Smooth muscle cell (in vitro differentiated cells): ENCODE data around the gene ZDHHC19. TPM values are rescaled to one million over a fixed set of nuclear protein-coding genes. Genes with fewer than 3 reads are reported as not detected.

ENCODE experiments used
- DNase-seq: peaks from one replicate; lab custom pipeline; 2025; ENCODE audit not compliant: unreplicated experiment; lab: John Stamatoyannopoulos, UW
- H2AFZ ChIP-seq: fragments of 200-600 bp; sonication (generic); 2 replicates; pipeline ENCODE4 v1.6.0; 2016; ENCODE audit warnings: antibody characterized with exemption, low read depth, mild to moderate bottlenecking
- H3F3A ChIP-seq: fragments of 200-600 bp; sonication (generic); 2 replicates; pipeline ENCODE4 v1.6.0; 2017; ENCODE audit warnings: antibody characterized with exemption, low read depth
- H3K27ac ChIP-seq: fragments of 200-600 bp; sonication (generic); 2 replicates; pipeline ENCODE4 v1.5.1; 2016; ENCODE audit warnings: low read depth, mild to moderate bottlenecking
- H3K27me3 ChIP-seq: fragments of 200-600 bp; sonication (generic); 2 replicates; pipeline ENCODE4 v1.6.1; 2016; ENCODE audit warnings: low read depth, mild to moderate bottlenecking
- H3K36me3 ChIP-seq: fragments of 200-600 bp; sonication (generic); 2 replicates; pipeline ENCODE4 v1.5.1; 2016; ENCODE audit warnings: low read depth
- H3K4me1 ChIP-seq: fragments of 200-600 bp; sonication (generic); 2 replicates; pipeline ENCODE4 v1.5.1; 2016; ENCODE audit warnings: low read depth
- H3K4me2 ChIP-seq: fragments of 200-600 bp; sonication (generic); 2 replicates; pipeline ENCODE4 v1.6.0; 2016; ENCODE audit warnings: mild to moderate bottlenecking
- H3K4me3 ChIP-seq: fragments of 200-600 bp; sonication (generic); 2 replicates; pipeline ENCODE4 v1.5.1; 2016; ENCODE audit warnings: mild to moderate bottlenecking
- H3K79me2 ChIP-seq: fragments of 200-600 bp; sonication (generic); 2 replicates; pipeline ENCODE4 v1.6.0; 2016; ENCODE audit warnings: low read depth, mild to moderate bottlenecking
- H3K9ac ChIP-seq: fragments of 200-600 bp; sonication (generic); 2 replicates; pipeline ENCODE4 v1.6.0; 2016; ENCODE audit warnings: low read depth
- H3K9me3 ChIP-seq: fragments of 200-600 bp; sonication (generic); replicated peaks from 2 replicates; pipeline ENCODE4 v1.5.1; 2016; ENCODE audit warnings: low read depth
- H4K20me1 ChIP-seq: fragments of 200-600 bp; sonication (generic); 2 replicates; pipeline ENCODE4 v1.6.0; 2016; ENCODE audit warnings: low read depth
- CTCF ChIP-seq: fragments of 200-600 bp; sonication (generic); IDR thresholded peaks from 2 replicates; pipeline ENCODE4 v1.5.1; 2017; ENCODE audit warnings: borderline replicate concordance, mild to moderate bottlenecking, antibody characterized with exemption; ENCODE audit not compliant: insufficient read depth, poor library complexity, severe bottlenecking
- WGBS: methylation state at CpG from one replicate; pipeline ENCODE4 v1.1.7; 2016; ENCODE audit warnings: low lambda C conversion rate; 5-methylcytosine and 5-hydroxymethylcytosine counted together
- polyA plus RNA-seq: library from polyadenylated mRNA; unstranded; fragments of >200 nt; fragmentation: Nextera tagmentation; extraction: Ambion mirVana; gene quantifications from 2 replicates; pipeline ENCODE4 v1.2.1, GENCODE V29; 2016
- total RNA-seq: library from RNA; depleted of rRNA; stranded (reverse); fragments of >200 nt; gene quantifications from 2 replicates; pipeline ENCODE4 v1.2.3, GENCODE V29; 2014

The ZDHHC19 gene
- total and polyA plus RNA-seq, 2 experiments from 2014 or later: not detected

- H2AFZ ChIP-seq: no peak overlapping the region
- no peak overlapping the region for H3K9ac ChIP-seq
- H3K4me1 ChIP-seq: no peaks in the 10 kb centered on the region
- H3K4me3 ChIP-seq: no peak overlapping the region
- no peaks in the 10 kb centered on the region for H3F3A ChIP-seq
- H4K20me1 ChIP-seq: no peaks in the 10 kb centered on the region
- no peaks in the 10 kb centered on the region for H3K9me3 ChIP-seq
- 74% methylated on average over 15 of the region's 15 CpGs for WGBS
- H3K4me2 ChIP-seq: no peak overlapping the region
- TF ChIP-seq CTCF: no peak
- H3K27ac ChIP-seq: peak overlapping the region; percentile 10
- H3K27me3 ChIP-seq: no peaks in the 10 kb centered on the region
- DNase-seq: no peak
- H3K36me3 ChIP-seq: no peaks in the 10 kb centered on the region
- no peaks in the 10 kb centered on the region for H3K79me2 ChIP-seq
Observed at GRCh38 chr3:196159952-196160804, 51.0 kb downstream of the ZDHHC19 start.

GRCh38 chr3:196159526-196159925 is 51.7 kb downstream of the ZDHHC19 start:
- H3K4me3 ChIP-seq: no peak overlapping the region
- no peak overlapping the region for H3K27ac ChIP-seq
- no peak overlapping the region for H2AFZ ChIP-seq
- H3K9ac ChIP-seq: no peak overlapping the region
- no peaks in the 10 kb centered on the region for H4K20me1 ChIP-seq
- no peak for TF ChIP-seq CTCF
- no peaks in the 10 kb centered on the region for H3K4me1 ChIP-seq
- no peaks in the 10 kb centered on the region for H3K9me3 ChIP-seq
- H3K79me2 ChIP-seq: no peaks in the 10 kb centered on the region
- WGBS: 98% methylated on average over 13 of the region's 13 CpGs
- H3K27me3 ChIP-seq: no peaks in the 10 kb centered on the region
- H3K36me3 ChIP-seq: no peaks in the 10 kb centered on the region
- no peak for DNase-seq
- no peak overlapping the region for H3K4me2 ChIP-seq
- no peaks in the 10 kb centered on the region for H3F3A ChIP-seq

- Histone ChIP-seq H2AFZ (no peak overlapping the region), H4K20me1 (no peaks in the 10 kb centered on the region), H3K36me3 (no peaks in the 10 kb centered on the region), H3K9me3 (no peaks in the 10 kb centered on the region), H3K4me1 (no peaks in the 10 kb centered on the region), H3K9ac (no peak overlapping the region), H3K79me2 (no peaks in the 10 kb centered on the region), H3K27ac (no peak overlapping the region), H3F3A (no peaks in the 10 kb centered on the region), H3K4me2 (no peak overlapping the region), H3K4me3 (no peak overlapping the region), H3K27me3 (no peaks in the 10 kb centered on the region)
- WGBS: 70% methylated on average over 6 of the region's 6 CpGs
- DNase-seq: no peak
- no peak for TF ChIP-seq CTCF
Observed at GRCh38 chr3:196156160-196156559, 55.0 kb downstream of the ZDHHC19 start.

GRCh38 chr3:196150481-196150880 is 60.7 kb downstream of the ZDHHC19 start:
- Histone ChIP-seq H3K36me3 (no peaks in the 10 kb centered on the region), H3K9me3 (no peaks in the 10 kb centered on the region), H3K4me2 (no peak overlapping the region), H4K20me1 (no peaks in the 10 kb centered on the region), H3K4me3 (no peak overlapping the region), H3F3A (no peaks in the 10 kb centered on the region), H2AFZ (no peak overlapping the region), H3K79me2 (no peaks in the 10 kb centered on the region), H3K27ac (no peak overlapping the region), H3K9ac (no peak overlapping the region), H3K27me3 (no peaks in the 10 kb centered on the region), H3K4me1 (no peaks in the 10 kb centered on the region)
- no peak for DNase-seq
- TF ChIP-seq CTCF: no peak
- WGBS: 65% methylated on average over 3 of the region's 3 CpGs
